GM18858 (cell line): Measurements from ENCODE around the gene MT1F.

Source experiments
- ATAC-seq: cut with Tn5 transposase; IDR thresholded peaks from one replicate; pipeline ENCODE4 v1.9.1; 2021; ENCODE audit not compliant: unreplicated experiment

The MT1F gene

DNA sequence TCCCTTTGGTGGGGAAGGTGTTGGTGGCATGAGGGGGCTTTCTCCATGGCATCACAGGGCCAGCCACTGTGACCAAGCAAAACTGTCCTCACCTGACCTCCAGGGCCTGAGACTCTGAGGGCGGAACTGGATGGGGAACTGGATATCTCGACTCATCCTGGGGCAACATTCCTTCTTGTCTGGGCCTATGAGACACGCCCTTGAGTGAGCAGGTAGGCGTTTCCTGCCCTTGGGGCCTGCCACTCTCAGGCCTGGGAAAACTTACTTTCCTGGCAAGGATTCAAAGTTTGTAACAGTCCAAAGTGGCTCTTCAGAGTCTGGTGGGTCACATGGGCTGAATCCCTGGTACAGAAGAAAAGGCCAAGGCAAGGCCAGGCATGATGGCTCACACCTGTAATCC, 34.1 kb downstream of the MT1F start:
- ATAC-seq = no peak

DNA sequence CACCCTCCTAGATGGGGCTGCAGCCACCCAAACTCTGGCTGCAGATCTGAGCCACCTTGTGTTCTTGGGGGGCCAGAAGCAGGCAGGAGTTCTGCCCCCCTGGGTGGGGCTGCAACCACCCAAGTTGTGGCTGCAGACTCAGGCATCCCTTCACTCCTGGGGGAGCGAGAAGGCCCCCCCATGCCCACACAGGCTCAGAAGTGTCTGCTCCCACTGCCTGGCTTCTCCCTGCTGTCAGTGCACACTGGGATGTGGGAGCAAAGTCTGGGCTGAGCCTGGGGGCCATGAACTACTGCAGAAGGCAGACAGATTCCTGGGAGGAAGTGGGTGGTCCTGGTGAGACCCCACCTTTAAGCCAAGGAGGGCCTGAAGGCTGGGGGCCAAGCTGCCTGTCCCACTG, 37.5 kb downstream of the MT1F start:
- no peak for ATAC-seq

DNA sequence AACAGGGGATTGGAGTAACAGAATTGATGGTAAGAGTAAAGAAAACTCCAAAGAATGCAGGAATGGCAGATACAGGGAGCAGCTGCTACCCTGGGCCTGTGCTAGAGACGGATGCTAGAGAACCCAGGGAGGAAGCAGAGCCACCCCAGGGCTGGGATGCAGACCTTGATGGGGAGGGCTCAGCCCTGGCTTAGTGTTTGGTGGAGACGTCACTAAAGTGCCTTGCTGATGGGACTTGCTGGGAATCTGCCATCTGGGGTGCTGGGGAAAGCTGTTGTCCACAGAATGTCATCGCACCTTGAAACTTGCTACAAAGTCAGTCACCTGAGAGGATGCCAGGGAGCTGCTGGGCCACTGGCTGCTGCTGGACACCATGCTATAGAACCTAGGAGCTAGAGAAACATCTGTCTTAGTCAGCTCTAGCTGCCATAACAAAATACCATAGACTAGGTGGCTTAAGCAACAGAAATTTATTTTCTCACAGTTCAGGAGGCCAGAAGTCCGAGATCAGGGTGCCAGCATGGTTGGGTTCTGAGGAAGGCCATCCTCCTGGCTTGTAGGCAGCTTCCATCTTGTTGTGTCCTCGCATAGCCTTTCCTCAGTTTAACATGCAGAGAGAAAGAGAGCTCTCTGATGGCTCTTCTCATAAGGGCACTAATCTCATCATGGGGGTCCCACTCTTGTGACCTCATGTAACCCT, 39.8 kb downstream of the MT1F start:
- no peak for ATAC-seq

DNA sequence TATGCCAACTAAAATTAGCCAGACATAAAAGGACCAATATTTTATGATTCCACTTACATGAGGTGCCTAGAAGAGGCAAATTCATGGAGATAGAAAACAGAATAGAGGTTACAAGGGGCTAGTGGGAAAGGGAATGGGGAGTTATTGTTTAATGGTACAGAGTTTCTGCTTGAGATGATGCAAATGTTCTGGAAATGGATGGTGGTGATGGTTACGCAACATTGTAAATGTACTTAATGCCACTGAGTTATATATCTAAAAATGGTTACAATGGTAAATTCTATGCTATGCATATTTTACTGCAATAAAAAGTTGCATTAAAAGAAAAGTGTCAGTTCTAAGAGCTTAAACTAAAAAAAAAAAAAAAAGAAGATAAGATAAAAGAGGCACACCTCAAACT, 42.4 kb downstream of the MT1F start:
- ATAC-seq = no peak

DNA sequence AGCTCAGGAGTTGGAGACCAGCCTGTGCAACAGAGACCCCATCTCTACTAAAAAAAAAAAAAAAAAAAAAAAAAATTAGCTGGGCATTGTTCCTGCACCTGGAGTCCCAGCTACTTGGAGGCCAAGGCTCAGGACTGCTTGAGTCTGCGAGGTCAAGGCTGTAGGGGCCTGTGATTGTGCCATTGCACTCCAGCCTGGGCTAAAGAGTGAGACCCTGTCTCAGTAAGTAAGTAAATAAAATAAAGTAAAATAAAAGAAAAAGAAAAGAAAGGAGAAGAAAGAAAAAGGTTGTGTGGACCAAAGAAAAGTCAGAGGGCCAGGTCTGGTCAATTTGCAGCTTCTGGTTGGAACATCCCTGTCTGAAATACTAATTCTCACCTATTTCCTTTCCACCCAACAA, 42.9 kb downstream of the MT1F start:
- no peak for ATAC-seq

DNA sequence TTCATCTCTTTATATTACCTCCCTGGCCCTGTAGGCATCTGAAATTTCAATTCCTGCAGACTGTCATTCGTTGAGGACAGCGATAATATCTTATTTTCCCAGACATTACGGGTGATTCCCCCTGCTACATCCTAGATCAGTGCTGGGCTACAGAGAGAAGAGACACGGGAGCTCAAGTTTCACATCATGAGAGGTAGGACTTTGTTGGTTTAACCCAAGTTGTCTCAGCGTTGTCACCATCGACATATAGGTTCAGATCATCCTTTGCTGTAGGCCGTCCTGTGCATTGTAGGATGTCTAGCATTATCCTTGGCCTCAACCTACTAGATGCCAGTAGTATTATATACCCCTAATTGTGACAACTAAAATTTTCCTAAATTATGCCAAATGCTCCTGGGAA, 43.8 kb downstream of the MT1F start:
- no peak for ATAC-seq

DNA sequence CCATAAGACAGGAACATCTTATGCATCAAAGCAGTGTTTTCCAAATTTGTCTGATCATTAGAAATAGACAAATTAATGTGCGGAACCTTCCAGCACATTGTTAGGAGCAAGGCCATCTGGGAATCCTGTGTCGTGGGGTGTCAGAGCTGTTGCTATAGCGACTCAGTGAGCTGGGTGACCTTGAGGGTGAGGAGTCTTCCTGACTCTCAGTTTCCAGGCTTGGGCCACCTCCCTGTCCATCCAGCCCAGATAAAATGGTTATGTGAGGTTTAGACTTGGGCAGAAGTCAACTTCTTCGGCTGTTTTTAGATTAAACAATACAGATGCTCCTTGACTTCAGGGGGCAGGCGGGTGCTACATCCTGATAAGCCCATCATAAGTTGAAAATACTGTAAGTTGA, 45.1 kb downstream of the MT1F start:
- no peak for ATAC-seq
